ENCODE measurements around the gene PCYOX1L.

DNA sequence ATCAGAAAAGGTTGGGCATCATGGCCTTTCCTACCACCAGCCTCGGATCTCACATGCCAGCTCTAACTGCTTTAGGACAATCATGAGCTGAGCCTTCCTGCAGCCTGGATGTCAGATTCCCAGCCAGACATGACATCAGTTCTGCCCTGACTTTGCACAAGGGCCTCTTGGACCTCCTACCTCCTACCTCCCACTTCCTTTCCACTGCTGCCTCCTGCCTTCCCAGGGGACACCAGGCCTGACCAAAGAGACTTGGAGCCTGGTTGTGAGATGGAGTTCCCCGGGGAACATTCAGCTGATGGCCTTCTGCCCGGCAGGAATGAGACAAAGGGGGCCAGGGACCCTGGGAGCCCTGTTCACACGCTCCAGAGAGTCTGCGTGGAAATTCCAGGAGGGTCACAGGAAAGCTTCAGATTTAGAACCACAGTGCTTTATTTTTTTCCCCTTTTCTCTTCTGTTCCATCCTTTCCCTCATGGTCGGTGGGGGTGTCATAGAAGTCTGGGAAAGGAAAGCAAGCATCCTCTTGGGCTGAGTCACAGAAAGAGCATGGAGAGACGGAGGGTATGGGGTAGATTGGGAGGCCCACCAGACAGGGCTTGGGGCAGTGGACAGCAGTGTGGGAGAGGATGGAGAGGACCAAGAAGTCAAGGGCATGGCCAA lies 56.7 kb downstream of the PCYOX1L start:
- TF ChIP-seq, protein P1, sequence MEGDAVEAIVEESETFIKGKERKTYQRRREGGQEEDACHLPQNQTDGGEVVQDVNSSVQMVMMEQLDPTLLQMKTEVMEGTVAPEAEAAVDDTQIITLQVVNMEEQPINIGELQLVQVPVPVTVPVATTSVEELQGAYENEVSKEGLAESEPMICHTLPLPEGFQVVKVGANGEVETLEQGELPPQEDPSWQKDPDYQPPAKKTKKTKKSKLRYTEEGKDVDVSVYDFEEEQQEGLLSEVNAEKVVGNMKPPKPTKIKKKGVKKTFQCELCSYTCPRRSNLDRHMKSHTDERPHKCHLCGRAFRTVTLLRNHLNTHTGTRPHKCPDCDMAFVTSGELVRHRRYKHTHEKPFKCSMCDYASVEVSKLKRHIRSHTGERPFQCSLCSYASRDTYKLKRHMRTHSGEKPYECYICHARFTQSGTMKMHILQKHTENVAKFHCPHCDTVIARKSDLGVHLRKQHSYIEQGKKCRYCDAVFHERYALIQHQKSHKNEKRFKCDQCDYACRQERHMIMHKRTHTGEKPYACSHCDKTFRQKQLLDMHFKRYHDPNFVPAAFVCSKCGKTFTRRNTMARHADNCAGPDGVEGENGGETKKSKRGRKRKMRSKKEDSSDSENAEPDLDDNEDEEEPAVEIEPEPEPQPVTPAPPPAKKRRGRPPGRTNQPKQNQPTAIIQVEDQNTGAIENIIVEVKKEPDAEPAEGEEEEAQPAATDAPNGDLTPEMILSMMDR (IDR thresholded peaks at IDR 0.05) = no peak
- TF ChIP-seq POLR2A (IDR thresholded peaks at IDR 0.05) = no peak

All from esophagus squamous epithelium (tissue), 4 donors.